ENCODE results near the gene SEPTIN5.

The SEPTIN5 gene

DNA sequence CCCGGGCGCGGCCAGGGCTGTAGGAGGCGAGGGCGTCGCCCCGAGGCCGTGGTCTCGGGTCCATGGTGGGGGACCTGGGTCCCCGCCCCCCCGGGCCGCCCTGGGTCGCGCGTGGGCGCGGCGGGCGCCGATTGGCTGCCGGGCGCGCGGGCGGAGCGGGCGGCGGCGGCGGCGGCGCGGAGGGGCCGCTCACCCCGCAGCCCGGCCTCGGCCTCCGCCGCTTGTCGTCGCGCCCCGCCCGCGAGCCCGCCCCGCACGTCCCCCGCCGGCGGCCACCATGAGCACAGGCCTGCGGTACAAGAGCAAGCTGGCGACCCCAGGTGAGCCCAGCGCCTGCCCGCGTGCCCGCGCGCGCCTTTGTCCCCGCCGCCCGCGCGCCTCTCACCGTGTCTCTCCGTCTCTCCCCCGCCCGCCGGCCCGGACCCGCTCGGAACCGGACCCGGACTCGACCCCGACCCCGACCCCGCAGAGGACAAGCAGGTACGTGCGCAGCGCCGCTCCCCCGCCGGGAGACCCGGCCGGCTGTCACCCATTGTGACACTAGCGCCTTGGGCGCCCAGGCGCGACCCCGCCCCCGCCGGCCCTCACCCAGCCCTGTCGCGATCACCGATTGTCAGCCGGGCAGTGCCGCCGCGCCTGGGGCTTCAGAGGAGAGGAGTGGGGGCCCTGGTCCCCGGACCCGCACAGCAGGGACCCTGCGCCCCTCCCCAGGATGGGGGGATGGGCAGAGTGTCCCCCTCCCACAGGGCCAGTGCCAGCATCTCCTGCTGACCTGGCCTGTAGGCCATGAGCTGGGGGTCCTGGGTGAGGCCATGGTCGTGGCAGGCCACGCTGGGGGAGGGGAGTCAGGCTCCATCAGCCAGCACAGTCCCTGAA, at the start of gene SEPTIN5:
SEPTIN5 (plus strand) TSS at position 192 of the 876 bp plus-strand sequence; CDS start at position 278, 86 bp downstream.
- TF ChIP-seq, protein P1, sequence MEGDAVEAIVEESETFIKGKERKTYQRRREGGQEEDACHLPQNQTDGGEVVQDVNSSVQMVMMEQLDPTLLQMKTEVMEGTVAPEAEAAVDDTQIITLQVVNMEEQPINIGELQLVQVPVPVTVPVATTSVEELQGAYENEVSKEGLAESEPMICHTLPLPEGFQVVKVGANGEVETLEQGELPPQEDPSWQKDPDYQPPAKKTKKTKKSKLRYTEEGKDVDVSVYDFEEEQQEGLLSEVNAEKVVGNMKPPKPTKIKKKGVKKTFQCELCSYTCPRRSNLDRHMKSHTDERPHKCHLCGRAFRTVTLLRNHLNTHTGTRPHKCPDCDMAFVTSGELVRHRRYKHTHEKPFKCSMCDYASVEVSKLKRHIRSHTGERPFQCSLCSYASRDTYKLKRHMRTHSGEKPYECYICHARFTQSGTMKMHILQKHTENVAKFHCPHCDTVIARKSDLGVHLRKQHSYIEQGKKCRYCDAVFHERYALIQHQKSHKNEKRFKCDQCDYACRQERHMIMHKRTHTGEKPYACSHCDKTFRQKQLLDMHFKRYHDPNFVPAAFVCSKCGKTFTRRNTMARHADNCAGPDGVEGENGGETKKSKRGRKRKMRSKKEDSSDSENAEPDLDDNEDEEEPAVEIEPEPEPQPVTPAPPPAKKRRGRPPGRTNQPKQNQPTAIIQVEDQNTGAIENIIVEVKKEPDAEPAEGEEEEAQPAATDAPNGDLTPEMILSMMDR (IDR thresholded peaks at IDR 0.05; ENCODE audit: low read depth, low read length), result no peak
- Histone ChIP-seq H3K27me3 (ENCODE audit: insufficient read depth, low read depth, severe bottlenecking) (no peaks in the 10 kb centered on the region), H3K4me3 (ENCODE audit: low read depth, low read length) (peak within 1 kb of the TSS; percentile 81), H3K9me3 (ENCODE audit: severe bottlenecking) (no peaks in the 10 kb centered on the region), H3K36me3 (peaks cover 11% of the 10 kb centered on the region), H3K27ac (peak within 1 kb of the TSS; percentile 80)
- DNase-seq, result no peak

DNA sequence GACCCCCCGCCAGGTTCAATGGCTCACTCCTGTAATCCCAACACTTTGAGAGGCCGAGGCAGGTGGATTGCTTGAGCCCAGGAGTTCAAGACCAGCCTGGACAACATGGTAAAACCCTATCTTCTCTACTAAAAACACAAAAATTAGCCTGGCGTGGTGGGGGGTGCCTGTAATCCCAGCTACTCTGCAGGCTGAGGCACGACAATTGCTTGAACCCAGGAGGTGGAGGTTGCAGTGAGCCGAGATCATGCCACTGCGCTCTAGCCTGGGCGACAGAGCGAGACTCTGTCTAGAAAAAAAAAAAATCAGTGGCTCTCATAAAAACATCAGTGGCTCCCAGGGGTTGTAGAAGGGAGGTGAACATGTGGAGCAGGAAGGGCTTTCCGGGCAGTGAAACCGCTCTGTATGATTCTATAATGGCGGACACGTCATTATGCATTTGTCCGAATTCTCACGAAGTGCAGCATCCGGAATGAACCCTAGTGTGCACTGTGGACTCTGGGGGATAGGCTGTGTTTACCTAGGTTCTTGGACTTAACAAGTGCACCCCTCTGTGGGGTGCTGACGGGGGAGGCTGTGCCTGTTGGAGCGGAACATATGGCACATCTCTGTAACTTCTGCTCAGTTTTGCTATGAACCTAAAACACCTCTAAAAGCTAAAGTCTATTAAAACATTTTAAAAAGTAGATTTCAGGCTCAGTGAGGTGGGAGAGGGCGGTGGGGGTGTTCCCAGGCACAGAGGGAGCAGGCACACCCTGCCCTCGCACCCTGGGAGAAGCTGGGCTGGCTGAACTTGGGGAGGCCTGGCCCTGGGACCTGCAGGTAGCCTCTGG, 49.1 kb upstream of the SEPTIN5 start:
- no peaks in the 10 kb centered on the region for H3K27me3 ChIP-seq (ENCODE audit: insufficient read depth, low read depth, severe bottlenecking)

DNA sequence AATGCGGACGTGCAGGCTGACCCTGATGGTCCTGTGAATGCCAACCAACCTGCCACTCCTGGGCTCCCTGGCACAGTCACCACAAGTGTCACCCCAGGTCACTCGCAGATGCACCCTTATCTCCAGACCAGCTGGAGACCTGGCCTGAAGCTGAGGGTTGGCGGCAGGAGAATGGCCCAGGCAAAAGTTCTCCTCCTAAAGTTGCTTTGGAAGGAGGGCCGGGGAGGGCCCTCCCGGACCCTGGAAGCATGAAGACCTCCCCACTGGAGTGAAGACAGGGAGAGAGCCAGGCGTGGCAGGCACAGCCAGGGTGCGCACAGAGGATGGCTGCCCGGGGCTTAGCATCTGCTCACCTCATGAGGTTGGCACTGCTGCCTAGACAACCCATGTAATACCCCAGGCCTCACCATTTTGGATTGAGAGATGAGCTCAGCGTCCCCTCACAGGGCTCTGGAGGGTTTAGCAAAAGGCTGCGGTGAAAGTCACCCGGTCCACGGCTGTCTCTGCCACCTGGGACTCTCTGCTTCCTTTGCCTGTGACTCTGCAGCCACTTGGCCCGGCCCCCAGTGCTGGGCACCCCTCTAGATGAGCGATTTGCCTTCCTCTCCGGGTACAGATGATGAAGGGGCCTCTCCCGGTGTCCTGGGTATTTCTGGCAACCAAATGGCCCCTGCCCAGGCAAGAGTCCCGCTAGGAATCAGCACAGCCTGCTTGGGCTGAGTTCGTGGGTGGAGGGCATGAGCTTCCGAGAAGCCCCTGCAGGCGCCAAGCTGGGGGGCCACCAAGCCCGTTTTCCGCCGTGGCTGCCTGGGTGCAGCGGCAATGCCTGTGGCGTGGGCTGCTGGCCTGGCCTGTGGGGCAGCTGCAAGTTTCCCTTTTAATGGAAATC, 48.3 kb upstream of the SEPTIN5 start:
- H3K27ac ChIP-seq, result no peak overlapping the region
- H3K4me3 ChIP-seq (ENCODE audit: low read depth, low read length), result no peak overlapping the region
- H3K27me3 ChIP-seq (ENCODE audit: insufficient read depth, low read depth, severe bottlenecking), result no peaks in the 10 kb centered on the region
- TF ChIP-seq, protein P1 (IDR thresholded peaks at IDR 0.05; ENCODE audit: low read depth, low read length), result no peak
- no peak for DNase-seq
- H3K9me3 ChIP-seq (ENCODE audit: severe bottlenecking), result no peaks in the 10 kb centered on the region
- H3K36me3 ChIP-seq, result no peaks in the 10 kb centered on the region

More for the DNA sequence above, 49.1 kb upstream of the SEPTIN5 start:
- no peak overlapping the region for H3K27ac ChIP-seq
- DNase-seq, result no peak
- TF ChIP-seq, protein P1 (IDR thresholded peaks at IDR 0.05; ENCODE audit: low read depth, low read length), result no peak
- H3K9me3 ChIP-seq (ENCODE audit: severe bottlenecking), result no peaks in the 10 kb centered on the region
- no peak overlapping the region for H3K4me3 ChIP-seq (ENCODE audit: low read depth, low read length)
- no peaks in the 10 kb centered on the region for H3K36me3 ChIP-seq

DNA sequence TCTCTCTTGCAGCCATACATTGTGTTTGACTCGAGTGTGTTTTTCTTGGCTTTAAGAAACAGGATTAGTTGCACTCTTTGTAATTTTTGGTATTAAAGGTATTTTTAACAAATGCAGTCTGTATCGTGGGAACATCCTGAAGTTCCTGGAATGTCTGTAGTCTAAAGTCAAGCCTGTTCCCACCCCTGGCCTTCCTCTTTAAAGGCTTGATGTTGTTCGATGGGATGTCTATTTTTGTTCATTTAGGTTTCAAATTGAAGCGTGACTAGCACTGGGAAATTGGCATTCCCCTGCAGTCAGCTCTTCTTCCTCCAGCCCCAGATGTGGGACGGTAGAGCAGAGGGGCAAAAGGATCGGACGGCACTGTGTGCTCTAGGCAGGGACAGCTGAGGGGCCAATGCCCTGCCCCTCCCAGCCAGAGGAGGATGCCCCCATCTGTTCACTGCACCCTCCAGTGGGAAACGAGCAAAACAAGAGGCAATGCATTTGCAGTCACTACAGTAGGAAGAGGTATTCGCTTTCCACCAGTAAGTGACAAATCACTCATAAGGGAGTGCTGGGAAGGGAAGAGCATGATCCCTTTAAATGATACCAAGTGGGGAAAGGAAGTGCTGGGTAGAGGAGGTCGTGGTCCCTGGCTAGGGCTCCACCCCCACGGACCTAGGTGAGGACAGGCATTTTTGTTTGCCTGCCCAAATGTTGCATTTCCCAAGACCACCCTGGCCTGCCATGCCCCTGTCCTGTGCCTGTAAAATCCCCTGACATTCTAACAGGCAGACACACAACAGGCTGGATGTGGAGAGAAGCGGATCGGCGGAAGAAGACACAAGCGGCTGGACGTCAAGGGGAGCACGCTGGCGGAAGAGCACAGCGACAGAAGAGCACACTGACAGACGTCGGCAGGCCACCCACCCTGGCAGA, 47.4 kb upstream of the SEPTIN5 start:
- TF ChIP-seq, protein P1 (IDR thresholded peaks at IDR 0.05; ENCODE audit: low read depth, low read length), result no peak

More for the DNA sequence above, 47.4 kb upstream of the SEPTIN5 start:
- Histone ChIP-seq H3K4me3 (ENCODE audit: low read depth, low read length) (no peak overlapping the region), H3K27me3 (ENCODE audit: insufficient read depth, low read depth, severe bottlenecking) (no peaks in the 10 kb centered on the region), H3K36me3 (no peaks in the 10 kb centered on the region), H3K27ac (no peak overlapping the region), H3K9me3 (ENCODE audit: severe bottlenecking) (peaks cover 6% of the 10 kb centered on the region)
- no peak for DNase-seq
